ENCODE measurements around the gene INTS1.

- TF ChIP-seq CTCF (IDR thresholded peaks at IDR 0.05; ENCODE audit: insufficient read depth, low read depth, low read length) (no peak), EZH2 (IDR thresholded peaks at IDR 0.05; ENCODE audit: insufficient read depth, low read length) (no peak)
Measured at GRCh38 chr7:1550846-1551155, 46.6 kb upstream of the INTS1 start.
